GM21576 (cell line): Measurements from ENCODE around the gene DRG2.

ENCODE experiments used
- ATAC-seq: cut with Tn5 transposase; IDR thresholded peaks from one replicate; pipeline ENCODE4 v1.9.1; 2021; ENCODE audit warnings: mild to moderate bottlenecking, moderate library complexity; ENCODE audit not compliant: unreplicated experiment

The DRG2 gene

DNA sequence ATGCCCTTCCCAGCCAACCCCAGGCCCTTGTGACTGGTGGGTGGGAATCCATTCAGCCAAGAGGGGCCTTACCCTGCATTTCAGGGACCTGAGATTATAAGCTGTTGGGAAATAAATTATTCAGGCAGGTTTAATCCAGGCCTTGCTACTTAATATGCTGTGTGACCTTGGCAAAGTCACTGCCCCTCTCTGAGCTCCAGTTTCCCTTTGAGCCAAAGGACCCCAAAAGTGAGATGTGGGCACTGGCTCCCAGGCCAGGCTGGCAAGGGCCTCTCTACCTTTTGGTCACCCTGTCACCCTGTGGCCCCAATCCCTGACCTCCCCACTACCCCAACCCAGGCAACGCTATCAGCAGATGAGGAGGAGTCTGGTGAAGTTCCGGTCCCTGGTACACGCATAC lies 54.7 kb downstream of the DRG2 start:
- ATAC-seq = no peak

DNA sequence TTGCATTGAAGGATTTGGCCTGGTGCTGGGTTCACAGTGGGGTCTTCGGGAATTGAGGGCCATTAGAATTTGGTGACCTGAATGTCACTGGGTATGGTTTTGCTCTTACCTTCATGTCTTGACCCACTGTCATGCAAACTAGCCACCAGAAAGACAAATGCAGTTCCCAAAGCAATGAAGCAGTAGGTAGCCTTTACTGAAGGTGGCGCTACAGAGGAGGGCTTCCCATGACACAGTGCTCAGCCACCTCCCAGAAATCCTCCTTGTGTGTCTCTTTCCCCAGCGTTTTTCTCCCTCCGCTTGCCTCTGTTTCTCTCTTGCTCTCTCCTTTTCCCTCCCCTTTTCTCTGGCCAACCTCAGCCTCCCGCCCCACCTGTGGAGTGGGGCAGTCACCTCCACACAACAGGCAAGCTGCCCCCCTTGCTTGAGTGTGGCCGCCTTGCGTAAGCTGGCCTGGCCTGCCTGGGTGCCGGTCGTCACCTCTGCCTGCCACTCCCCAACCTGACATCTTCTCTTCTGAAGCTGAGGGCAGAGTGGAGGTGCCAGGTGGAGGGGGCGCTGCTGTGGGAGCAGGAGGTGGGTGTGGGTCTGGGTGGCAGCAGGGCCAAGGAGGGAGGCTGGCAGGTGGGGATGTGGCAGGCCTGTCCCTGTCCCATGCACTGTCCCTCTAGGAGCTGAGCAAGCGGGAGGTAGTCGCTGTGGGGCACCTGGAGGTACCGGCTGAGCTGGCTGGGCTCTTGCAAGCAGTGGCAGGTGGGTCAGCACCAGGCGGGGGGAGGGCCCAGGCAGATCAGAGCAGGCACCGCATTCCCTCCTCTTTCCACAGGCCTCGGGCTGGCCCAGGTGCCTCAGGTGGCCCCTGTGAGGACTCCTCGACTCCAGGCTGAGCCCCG lies 55.5 kb downstream of the DRG2 start:
- no peak for ATAC-seq

DNA sequence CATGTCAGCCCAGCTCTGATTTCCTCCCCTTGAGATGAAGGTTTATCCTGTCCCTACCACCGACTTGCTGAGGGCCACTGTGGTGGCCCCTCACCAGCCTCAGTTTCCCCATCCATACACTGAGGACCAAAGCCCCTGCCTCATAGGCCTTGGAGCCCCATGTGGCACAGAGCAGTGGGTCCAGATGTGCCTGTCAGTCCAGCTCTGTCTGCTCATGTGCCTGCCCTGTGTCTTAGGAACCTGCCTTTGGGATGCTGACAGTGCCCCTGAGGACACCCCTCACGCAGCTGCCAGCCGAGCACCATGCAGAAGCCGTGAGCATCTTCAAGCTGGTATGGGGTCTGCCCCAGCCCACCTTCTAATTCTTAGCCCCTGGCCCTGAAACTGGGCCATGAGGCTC lies 56.5 kb downstream of the DRG2 start:
- ATAC-seq = no peak

GRCh38 chr17:18144855-18145254 lies 57.1 kb downstream of the DRG2 start:
- ATAC-seq = no peak

DNA sequence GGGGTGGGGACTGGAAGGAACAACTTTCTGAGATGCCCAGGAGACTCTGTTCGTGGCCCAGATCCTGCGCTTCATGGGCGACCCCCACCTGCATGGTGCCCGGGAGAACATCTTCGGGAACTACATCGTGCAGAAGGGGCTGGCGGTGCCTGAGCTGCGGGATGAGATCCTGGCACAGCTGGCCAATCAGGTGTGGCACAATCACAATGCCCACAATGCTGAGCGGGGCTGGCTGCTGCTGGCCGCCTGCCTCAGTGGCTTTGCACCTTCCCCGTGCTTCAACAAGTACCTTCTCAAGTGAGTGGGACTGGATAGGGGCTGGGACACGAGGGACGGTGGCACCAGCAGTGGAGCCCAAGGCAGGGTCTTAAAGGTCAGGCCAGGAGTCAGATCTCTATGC lies 58.1 kb downstream of the DRG2 start:
- no peak for ATAC-seq

- ATAC-seq = no peak
Measured at GRCh38 chr17:18146259-18146658, 58.5 kb downstream of the DRG2 start.

DNA sequence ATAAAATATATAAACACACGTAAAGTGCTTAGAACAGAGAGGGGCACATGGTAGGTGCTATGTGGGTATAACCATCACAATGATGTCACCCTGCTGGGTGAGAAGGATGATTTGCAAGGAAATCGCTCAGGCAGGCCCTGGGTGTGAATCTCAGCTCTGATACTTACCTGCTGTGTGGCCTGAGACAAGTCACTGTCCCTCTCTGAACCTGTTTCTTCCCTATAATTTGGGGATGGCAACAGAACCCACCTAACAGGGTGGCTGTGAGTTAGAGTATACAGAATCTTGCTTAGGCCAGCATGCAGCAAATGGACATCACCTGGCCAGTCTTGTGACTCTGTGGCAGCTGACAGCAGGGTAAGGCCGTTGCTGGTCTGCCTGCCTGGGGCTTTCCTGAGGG lies 59.2 kb downstream of the DRG2 start:
- ATAC-seq = no peak

DNA sequence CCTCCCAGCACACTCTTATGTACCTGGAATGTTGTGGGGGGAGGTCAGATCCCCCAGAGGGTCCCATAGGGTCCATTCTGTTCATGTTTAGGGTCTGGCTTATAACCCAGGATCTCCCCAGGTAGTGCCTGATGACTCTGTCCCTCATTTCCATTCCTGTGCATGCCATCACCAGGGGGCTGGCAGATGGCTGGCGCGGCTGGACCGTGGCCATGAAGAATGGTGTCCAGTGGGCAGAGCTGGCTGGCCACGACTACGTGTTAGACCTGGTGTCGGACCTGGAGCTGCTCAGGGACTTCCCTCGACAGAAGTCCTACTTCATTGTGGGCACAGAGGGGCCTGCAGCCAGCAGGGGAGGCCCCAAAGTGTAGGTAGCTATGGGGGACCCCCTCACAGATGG lies 60.8 kb downstream of the DRG2 start:
- no peak for ATAC-seq

DNA sequence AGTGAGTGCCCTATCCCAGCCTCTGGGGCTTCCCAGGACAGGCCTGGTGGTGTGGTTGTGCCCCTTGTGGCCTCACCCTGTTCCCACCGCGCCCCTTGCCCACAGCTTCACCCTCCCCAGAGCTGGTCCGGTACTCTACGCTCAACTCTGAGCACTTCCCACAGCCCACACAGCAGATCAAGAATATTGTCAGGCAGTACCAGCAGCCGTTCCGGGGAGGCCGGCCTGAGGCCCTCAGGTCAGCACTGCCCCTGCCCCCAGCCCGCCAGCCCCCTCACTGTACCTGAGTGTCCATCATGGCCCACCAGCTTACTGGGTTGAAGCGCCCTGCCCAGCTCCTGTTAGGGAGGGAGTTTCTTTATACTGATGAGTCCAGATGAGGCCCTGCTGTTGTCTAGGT lies 63.5 kb downstream of the DRG2 start:
- ATAC-seq = no peak

DNA sequence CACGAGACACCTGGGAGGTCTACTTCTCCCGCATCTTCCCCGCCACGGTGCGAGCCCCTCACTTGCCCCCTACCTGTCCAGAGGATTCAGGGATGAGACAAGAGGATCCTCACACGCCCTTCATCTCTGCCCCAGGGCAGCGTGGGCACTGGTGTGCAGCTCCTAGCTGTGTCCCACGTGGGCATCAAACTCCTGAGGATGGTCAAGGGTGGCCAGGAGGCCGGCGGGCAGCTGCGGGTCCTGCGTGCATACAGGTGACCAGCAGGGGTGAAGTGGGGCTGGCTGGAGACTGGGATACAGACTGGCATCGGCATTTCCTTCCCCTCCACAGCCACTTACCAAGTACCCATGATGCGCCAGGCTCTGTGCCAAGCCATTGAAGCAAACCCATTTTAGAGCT lies 67.4 kb downstream of the DRG2 start:
- no peak for ATAC-seq

GRCh38 chr17:18156171-18156975 lies 68.6 kb downstream of the DRG2 start:
- no peak for ATAC-seq

DNA sequence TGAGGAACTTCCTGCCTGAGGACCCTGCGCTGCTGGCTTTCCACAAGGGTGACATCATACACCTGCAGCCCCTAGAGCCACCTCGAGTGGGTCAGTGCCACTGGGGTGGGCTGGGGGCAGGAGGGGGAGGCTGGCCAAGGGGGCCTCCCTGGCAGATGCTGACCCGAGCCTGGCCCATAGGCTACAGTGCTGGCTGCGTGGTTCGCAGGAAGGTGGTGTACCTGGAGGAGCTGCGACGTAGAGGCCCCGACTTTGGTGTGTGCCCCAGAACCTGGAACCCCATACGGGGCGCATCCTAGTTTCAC lies 69.2 kb downstream of the DRG2 start:
- ATAC-seq = no peak
